ENCODE results near the gene RFC5.

Gene RFC5

GRCh38 chr12:118044577-118044976 lies 28.1 kb downstream of the RFC5 start:
- Histone ChIP-seq H3K27ac (ENCODE audit: low read depth, low read length) (no peak overlapping the region), H3K27me3 (ENCODE audit: control insufficient read depth in 5 of 5, insufficient read depth in 4 of 5, low read length in 5 of 5) (no peaks in the 10 kb centered on the region), H3K4me1 (ENCODE audit: control insufficient read depth in 5 of 5, insufficient read depth in 5 of 5, low read length in 5 of 5) (peaks cover 0 to 4% (median 0%) of the 10 kb centered on the region in 5 donors), H3K9ac (ENCODE audit: low read length in 5 of 5) (no peak overlapping the region), H3K4me3 (ENCODE audit: low read depth in 1 of 5, low read length in 5 of 5) (no peak overlapping the region), H3K9me3 (ENCODE audit: control insufficient read depth in 5 of 5, low read length in 5 of 5) (no peaks in the 10 kb centered on the region), H3K36me3 (ENCODE audit: control insufficient read depth in 5 of 5, insufficient read depth in 5 of 5, low read length in 5 of 5) (peaks cover 12 to 59% (median 48%) of the 10 kb centered on the region in 5 donors)

DNA sequence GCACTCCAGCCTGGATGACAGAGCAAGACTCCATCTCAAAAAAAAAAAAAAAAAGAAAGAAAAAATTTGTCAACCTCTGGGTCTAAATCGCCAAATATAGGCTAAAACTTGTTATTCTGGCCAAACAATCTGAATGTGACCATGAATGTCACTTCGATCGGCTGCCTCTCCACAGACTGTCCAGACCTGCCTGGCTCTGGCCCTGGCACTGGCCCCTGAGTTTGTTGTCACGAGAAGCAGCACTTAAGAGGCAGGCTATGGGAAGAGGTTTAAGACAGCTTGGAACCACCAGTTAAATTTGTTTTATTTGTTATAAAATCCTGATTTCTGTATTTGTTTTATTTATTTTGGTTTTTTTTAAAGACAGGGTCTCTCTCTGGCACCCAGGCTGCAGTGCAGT lies 29.9 kb downstream of the RFC5 start:
- no peak overlapping the region for H3K4me3 ChIP-seq (ENCODE audit: low read depth in 1 of 5, low read length in 5 of 5)
- H3K4me1 ChIP-seq (ENCODE audit: control insufficient read depth in 5 of 5, insufficient read depth in 5 of 5, low read length in 5 of 5): peaks cover 0 to 4% (median 0%) of the 10 kb centered on the region in 5 donors
- no peaks in the 10 kb centered on the region for H3K27me3 ChIP-seq (ENCODE audit: control insufficient read depth in 5 of 5, insufficient read depth in 4 of 5, low read length in 5 of 5)
- H3K9ac ChIP-seq (ENCODE audit: low read length in 5 of 5): no peak overlapping the region
- H3K9me3 ChIP-seq (ENCODE audit: control insufficient read depth in 5 of 5, low read length in 5 of 5): no peaks in the 10 kb centered on the region
- peaks cover 14 to 53% (median 47%) of the 10 kb centered on the region in 5 donors for H3K36me3 ChIP-seq (ENCODE audit: control insufficient read depth in 5 of 5, insufficient read depth in 5 of 5, low read length in 5 of 5)
- H3K27ac ChIP-seq (ENCODE audit: low read depth, low read length): no peak overlapping the region

- peaks cover 2 to 31% (median 18%) of the 10 kb centered on the region in 5 donors for H3K36me3 ChIP-seq (ENCODE audit: control insufficient read depth in 5 of 5, insufficient read depth in 5 of 5, low read length in 5 of 5)
- peak overlapping the region in 1 of 5 donors; percentile 48 for H3K9ac ChIP-seq (ENCODE audit: low read length in 5 of 5)
- H3K27ac ChIP-seq (ENCODE audit: low read depth, low read length): peak overlapping the region; percentile 94
- peaks cover 10 to 33% (median 31%) of the 10 kb centered on the region in 5 donors for H3K4me1 ChIP-seq (ENCODE audit: control insufficient read depth in 5 of 5, insufficient read depth in 5 of 5, low read length in 5 of 5)
- no peak overlapping the region for H3K4me3 ChIP-seq (ENCODE audit: low read depth in 1 of 5, low read length in 5 of 5)
- no peaks in the 10 kb centered on the region for H3K27me3 ChIP-seq (ENCODE audit: control insufficient read depth in 5 of 5, insufficient read depth in 4 of 5, low read length in 5 of 5)
- no peaks in the 10 kb centered on the region for H3K9me3 ChIP-seq (ENCODE audit: control insufficient read depth in 5 of 5, low read length in 5 of 5)
Measured at GRCh38 chr12:118050972-118051910, 34.7 kb downstream of the RFC5 start.

DNA sequence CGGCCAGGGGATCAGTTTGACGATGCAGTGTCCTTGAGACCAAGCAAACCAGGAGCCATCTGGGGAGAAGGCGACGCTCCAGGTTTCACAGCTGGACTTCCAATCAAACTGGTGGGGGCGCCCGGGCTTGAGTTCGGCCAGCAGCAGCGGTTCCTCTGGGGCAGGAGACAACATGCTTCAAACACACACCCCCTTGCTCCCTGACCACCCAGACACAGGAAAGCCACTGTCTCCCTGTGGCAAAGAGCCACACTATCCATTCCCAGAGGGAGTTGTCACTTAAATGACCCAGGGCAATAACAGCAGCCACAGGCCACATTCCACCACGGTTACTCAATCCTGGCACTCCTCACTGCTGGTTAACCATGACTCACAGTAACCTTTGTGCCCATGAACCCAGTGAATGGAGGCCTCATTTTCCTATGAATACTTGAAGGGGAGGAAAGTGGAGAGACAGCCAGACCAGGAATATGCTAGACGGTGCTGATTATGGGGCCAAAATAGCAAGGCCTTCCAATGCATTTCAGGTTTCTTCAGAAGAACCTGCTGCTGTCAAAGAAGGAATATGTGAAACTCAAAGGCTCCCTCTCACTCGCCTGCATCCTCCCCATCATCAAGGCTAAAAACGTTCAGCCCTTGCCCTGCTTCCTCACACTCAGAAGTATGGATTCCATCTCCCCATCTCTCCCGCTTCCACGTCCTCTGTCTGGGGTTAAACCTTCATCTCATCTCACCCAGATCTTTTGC lies 36.0 kb downstream of the RFC5 start:
- Histone ChIP-seq H3K9me3 (ENCODE audit: control insufficient read depth in 5 of 5, low read length in 5 of 5) (no peaks in the 10 kb centered on the region), H3K36me3 (ENCODE audit: control insufficient read depth in 5 of 5, insufficient read depth in 5 of 5, low read length in 5 of 5) (peaks cover 2 to 31% (median 18%) of the 10 kb centered on the region in 5 donors), H3K27ac (ENCODE audit: low read depth, low read length) (peak overlapping the region; percentile 94), H3K9ac (ENCODE audit: low read length in 5 of 5) (peak overlapping the region; percentile 22 to 49 (median 39)), H3K4me3 (ENCODE audit: low read depth in 1 of 5, low read length in 5 of 5) (peak overlapping the region in 2 of 5 donors; percentile 6 to 23), H3K27me3 (ENCODE audit: control insufficient read depth in 5 of 5, insufficient read depth in 4 of 5, low read length in 5 of 5) (no peaks in the 10 kb centered on the region), H3K4me1 (ENCODE audit: control insufficient read depth in 5 of 5, insufficient read depth in 5 of 5, low read length in 5 of 5) (peaks cover 10 to 37% (median 34%) of the 10 kb centered on the region in 5 donors)

- Histone ChIP-seq H3K27ac (ENCODE audit: low read depth, low read length) (peak overlapping the region; percentile 94), H3K9ac (ENCODE audit: low read length in 5 of 5) (peak overlapping the region; percentile 21 to 49 (median 35)), H3K4me1 (ENCODE audit: control insufficient read depth in 5 of 5, insufficient read depth in 5 of 5, low read length in 5 of 5) (peaks cover 10 to 37% (median 34%) of the 10 kb centered on the region in 5 donors)
Measured at GRCh38 chr12:118053071-118053985, 36.8 kb downstream of the RFC5 start.

GRCh38 chr12:118055144-118055557 lies 38.6 kb downstream of the RFC5 start:
- Histone ChIP-seq H3K9ac (ENCODE audit: low read length in 5 of 5) (no peak overlapping the region), H3K27me3 (ENCODE audit: control insufficient read depth in 5 of 5, insufficient read depth in 4 of 5, low read length in 5 of 5) (no peaks in the 10 kb centered on the region), H3K36me3 (ENCODE audit: control insufficient read depth in 5 of 5, insufficient read depth in 5 of 5, low read length in 5 of 5) (peaks cover 2 to 19% (median 11%) of the 10 kb centered on the region in 5 donors), H3K9me3 (ENCODE audit: control insufficient read depth in 5 of 5, low read length in 5 of 5) (no peaks in the 10 kb centered on the region), H3K27ac (ENCODE audit: low read depth, low read length) (peak overlapping the region; percentile 85), H3K4me1 (ENCODE audit: control insufficient read depth in 5 of 5, insufficient read depth in 5 of 5, low read length in 5 of 5) (peaks cover 10 to 54% (median 45%) of the 10 kb centered on the region in 5 donors), H3K4me3 (ENCODE audit: low read depth in 1 of 5, low read length in 5 of 5) (no peak overlapping the region)

More at GRCh38 chr12:118053071-118053985, 36.8 kb downstream of the RFC5 start:
- Histone ChIP-seq H3K9me3 (ENCODE audit: control insufficient read depth in 5 of 5, low read length in 5 of 5) (no peaks in the 10 kb centered on the region), H3K27me3 (ENCODE audit: control insufficient read depth in 5 of 5, insufficient read depth in 4 of 5, low read length in 5 of 5) (no peaks in the 10 kb centered on the region), H3K36me3 (ENCODE audit: control insufficient read depth in 5 of 5, insufficient read depth in 5 of 5, low read length in 5 of 5) (peaks cover 2 to 25% (median 15%) of the 10 kb centered on the region in 5 donors), H3K4me3 (ENCODE audit: low read depth in 1 of 5, low read length in 5 of 5) (peak overlapping the region in 2 of 5 donors; percentile 6 to 23)

DNA sequence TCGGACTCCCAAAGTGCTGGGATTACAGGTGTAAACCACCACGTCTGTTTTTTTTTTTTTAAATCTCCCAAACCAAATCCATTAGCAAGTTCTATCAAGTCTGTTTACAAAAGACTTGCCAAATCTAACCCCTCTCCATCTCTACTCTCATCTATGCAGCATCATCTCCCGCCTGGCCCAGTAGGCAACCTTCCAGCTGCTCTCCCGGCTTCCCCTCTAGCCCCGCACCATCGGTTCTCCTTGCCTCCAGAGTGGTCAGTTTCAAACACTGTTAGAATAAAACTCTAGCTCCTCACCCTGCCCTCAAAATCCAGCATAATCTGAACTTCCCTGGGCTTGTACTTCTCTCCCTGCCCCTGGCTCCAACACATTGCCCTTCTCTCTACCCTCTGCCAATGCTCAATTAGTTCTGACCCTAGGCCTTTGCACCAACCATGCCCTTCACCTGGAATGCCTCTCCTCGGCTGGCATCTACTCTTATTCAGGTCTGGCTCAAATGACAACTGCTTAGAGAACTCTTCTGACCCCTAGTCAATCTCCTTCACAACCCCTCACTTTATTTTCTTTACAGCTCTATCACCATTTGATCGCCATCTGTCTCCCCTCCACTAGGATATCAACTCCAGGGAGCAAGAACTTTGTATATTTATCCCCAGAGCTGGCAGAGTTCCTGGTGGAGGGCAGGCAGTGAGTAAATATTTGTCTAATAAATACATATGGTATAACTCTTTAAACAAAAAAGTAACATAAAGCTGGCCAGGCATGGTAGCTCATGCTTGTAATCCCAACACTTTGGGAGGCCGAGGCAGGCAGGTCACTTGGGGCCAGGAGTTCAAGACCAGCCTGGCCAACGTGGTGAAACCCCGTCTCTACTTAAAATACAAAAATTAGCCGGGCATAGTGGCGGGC lies 39.6 kb downstream of the RFC5 start:
- Histone ChIP-seq H3K4me3 (ENCODE audit: low read depth in 1 of 5, low read length in 5 of 5) (no peak overlapping the region), H3K4me1 (ENCODE audit: control insufficient read depth in 5 of 5, insufficient read depth in 5 of 5, low read length in 5 of 5) (peaks cover 10 to 57% (median 47%) of the 10 kb centered on the region in 5 donors), H3K36me3 (ENCODE audit: control insufficient read depth in 5 of 5, insufficient read depth in 5 of 5, low read length in 5 of 5) (peaks cover 2 to 10% (median 3%) of the 10 kb centered on the region in 5 donors), H3K27ac (ENCODE audit: low read depth, low read length) (peak overlapping the region; percentile 85), H3K9ac (ENCODE audit: low read length in 5 of 5) (peak overlapping the region in 2 of 5 donors; percentile 21 to 43), H3K9me3 (ENCODE audit: control insufficient read depth in 5 of 5, low read length in 5 of 5) (no peaks in the 10 kb centered on the region), H3K27me3 (ENCODE audit: control insufficient read depth in 5 of 5, insufficient read depth in 4 of 5, low read length in 5 of 5) (no peaks in the 10 kb centered on the region)

- no peak overlapping the region for H3K27ac ChIP-seq (ENCODE audit: low read depth, low read length)
- no peak overlapping the region for H3K9ac ChIP-seq (ENCODE audit: low read length in 5 of 5)
Measured at GRCh38 chr12:118058227-118058626, 41.7 kb downstream of the RFC5 start.

More at GRCh38 chr12:118058227-118058626, 41.7 kb downstream of the RFC5 start:
- Histone ChIP-seq H3K27me3 (ENCODE audit: control insufficient read depth in 5 of 5, insufficient read depth in 4 of 5, low read length in 5 of 5) (no peaks in the 10 kb centered on the region), H3K4me1 (ENCODE audit: control insufficient read depth in 5 of 5, insufficient read depth in 5 of 5, low read length in 5 of 5) (peaks cover 3 to 57% (median 41%) of the 10 kb centered on the region in 5 donors), H3K9me3 (ENCODE audit: control insufficient read depth in 5 of 5, low read length in 5 of 5) (no peaks in the 10 kb centered on the region), H3K4me3 (ENCODE audit: low read depth in 1 of 5, low read length in 5 of 5) (no peak overlapping the region), H3K36me3 (ENCODE audit: control insufficient read depth in 5 of 5, insufficient read depth in 5 of 5, low read length in 5 of 5) (no peaks in the 10 kb centered on the region)
